ENCODE results near the gene SLC25A47.

SLC25A47 gene

DNA sequence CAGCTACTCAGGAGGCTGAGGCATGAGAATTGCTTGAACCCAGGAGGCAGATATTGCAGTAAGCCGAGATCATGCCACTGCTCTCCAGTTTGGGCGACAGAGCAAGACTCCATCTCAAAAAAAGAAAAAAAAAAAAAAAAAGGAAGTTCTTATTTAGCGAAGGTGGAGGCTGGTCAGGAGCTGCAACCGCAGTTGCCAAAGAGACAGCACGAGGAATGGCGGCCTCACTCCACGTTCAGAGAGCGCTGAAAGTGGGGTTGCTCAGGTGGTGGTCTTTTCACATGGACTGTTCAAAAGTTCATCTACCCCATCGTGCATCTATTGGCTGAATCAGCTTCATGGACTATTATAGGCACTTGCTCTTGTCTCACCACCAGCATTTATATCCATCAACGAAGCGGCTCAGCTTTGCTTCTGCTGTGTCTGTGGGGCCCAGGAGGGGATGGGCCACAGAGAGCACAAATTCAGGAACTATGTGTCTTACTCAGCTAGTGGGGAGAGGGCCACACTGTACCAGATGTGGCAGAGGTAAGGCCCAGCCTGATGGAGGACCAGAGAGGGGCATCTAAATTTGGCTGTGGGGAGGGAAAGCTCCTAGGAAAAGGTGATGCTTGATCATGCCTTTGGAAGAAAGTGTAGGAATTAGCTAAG is 27.3 kb downstream of the SLC25A47 start:
- DNase-seq, result no peak

- DNase-seq, result no peak
These were observed 27.8 kb downstream of the SLC25A47 start for GRCh38 chr14:100350986-100351385.

GRCh38 chr14:100358396-100358795 is 35.3 kb downstream of the SLC25A47 start:
- DNase-seq, result no peak

DNA sequence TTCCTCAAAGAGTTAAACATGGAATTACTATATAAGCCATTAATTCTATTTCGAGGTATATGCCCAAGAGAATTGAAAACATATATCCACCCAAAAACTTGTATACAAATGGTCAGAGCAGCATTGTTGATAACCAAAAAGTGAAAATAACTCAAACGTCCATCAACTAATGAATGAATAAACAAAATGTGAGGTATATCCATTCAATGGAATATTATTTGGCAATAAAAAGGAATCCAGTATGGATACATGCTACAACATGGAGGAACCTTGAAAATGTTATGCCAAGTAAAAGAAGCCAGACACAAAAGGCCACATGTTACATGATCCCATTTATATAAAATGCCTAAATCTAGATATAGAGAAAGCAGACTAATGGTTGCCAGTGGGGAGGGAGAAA is 36.0 kb downstream of the SLC25A47 start:
- no peak for DNase-seq

DNA sequence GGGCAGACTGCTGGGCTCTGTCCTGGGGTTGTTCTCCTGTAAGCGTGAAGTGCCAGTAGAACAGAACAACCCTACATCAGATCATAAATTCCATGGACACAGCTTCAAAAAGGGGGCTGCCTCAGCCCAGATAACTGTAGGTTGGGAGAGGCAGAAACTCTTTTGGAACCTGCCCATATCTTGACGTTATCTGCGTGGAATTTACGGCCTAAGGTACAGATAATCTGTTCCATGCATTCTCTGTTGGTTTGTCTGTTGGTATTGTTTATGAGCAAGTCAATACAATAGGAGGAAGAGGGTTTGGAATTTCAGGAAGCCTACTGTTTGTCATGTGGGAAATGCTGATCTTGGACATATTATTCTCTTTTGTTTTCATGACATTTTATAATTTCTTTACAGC is 36.7 kb downstream of the SLC25A47 start:
- no peak for DNase-seq

DNA sequence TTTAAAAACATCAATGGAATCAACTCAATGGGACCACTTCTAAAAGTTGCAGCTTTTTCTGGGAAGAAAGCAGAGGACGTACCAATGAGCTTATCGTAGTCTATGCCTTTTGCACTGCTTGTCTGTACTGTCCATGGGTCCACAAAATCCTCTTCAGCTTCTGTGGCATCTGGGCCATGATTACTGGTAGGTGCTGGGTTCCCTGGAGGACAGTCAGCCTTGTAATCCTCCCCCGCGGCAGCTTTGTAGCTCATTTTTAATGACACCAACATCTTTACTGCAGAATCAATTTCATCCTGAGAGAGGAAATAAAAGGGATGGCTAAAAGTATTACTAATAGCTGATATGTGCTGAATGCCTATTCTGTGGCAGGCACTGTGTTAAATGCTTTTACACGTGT is 38.5 kb downstream of the SLC25A47 start:
- DNase-seq, result peak; percentile 87

DNA sequence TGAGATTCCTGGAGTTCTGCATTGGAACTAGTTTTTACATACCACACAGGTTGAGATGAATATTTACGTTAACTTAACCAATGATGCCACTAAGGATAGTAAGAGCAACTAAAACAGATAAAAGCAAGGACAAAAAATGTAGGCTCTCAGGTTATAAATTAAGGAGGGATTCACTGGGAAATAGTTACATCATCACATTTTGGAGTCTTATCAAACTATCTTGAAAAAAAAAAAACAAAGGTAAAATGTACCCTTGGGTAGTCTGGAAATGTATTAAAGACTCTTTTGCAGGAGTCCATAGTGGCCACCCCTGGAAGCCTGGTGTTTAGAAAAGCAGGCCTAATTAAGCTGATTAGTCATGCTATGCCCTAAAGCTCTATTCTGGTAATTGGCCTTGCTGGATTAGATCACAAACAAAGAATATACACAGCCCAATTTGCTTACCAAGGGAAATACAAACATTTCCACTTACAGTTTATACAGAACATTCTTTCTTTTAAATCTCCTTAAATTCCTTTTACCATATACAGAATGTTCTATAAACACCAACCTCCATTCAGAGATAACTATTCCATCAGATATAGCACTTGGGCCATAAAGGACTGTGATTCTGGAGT is 39.3 kb downstream of the SLC25A47 start:
- peak; percentile 88 for DNase-seq

DNA sequence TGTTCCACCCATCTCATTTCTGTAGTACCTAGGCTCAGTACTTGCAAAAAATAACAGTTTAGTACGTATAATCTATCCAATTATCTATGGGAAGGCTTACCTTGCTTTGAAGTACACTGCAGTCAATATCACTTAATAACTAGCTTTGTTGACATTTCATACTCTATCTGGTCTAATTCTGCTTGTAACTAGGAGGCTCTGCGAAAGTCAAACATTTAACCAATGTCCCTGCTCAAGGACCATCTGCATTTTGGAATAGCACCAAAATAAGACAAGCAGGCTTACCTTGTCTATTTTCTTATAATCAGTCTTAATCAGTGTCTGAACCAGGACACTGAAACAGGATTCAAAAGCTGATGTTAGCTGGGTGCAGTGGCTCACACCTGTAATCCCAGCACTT is 39.9 kb downstream of the SLC25A47 start:
- peak; percentile 78 for DNase-seq

DNA sequence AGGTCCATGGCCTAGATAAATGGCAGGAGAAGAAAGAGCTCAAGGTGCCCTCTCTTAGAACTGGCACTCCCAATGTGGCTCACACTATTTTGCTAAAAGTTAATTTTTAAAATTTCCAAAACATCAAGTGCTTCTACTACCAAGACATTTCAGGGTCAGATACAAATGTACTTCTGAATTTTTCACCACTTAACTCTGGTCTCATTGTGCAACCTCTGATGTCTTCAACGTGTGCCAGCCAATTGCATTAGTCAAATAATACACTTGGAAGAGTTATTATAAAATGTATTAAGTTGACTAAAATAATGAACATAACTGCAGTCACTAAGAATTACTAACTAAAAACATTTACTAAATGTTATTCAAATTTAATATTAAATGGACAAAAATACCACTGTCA is 41.3 kb downstream of the SLC25A47 start:
- no peak for DNase-seq

DNA sequence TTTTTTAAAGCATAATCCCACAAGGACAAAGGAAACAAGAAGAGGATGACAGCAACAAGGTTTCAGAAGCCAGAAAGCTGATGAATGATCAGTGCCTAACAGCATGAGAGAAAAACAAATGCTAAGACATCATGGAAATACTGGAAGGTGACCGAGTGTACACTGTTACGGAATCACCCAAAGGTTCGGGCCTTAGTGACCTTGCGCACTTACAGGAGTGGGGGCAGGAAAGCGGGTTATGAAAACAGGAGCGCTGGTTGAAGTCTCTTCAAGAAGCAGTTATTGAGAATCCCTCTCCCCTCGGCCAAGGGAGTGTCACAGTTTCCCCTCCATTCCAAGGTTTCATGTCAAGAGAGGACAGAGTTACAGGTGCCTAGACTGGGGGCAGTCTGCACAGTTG is 42.6 kb downstream of the SLC25A47 start:
- DNase-seq, result no peak

DNA sequence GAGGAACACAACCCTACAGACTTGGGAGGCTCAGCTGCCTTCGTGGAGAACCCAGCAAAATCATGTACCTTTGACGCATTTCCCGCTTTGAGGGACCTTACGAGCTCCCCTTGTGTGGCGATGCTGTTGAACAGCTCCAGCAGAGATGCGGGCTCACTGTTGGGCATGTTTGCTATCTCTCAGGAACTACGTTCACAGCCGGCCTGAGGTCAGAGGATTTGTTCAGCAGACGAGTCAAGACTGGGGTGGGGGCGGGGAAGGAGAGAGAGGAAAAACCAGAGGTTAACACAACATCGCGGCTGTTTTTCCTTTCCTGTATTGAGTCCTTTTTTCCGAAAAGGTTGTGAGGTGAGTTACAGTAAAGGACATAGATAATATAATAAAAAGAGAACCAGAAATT is 45.9 kb downstream of the SLC25A47 start:
- no peak for DNase-seq

- no peak for DNase-seq
These were observed 46.9 kb downstream of the SLC25A47 start for GRCh38 chr14:100370003-100370402.

DNA sequence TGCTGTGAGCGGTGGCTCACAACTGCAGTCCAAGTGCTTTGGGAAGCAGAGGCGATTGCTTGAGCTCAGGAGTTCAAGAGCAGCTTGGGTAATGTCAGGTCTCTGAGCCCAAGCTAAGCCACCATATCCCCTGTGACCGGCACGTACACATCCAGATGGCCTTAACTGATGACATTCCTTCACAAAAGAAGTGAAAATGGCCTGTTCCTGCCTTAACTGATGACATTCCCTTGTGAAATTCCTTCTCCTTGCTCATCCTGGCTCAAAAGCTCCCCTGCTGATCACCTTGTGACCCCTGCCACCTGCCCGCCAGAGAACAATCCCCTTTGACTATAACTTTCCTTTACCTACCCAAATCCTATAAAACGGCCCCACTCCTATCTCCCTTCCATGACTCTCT is 48.6 kb downstream of the SLC25A47 start:
- DNase-seq, result no peak

DNA sequence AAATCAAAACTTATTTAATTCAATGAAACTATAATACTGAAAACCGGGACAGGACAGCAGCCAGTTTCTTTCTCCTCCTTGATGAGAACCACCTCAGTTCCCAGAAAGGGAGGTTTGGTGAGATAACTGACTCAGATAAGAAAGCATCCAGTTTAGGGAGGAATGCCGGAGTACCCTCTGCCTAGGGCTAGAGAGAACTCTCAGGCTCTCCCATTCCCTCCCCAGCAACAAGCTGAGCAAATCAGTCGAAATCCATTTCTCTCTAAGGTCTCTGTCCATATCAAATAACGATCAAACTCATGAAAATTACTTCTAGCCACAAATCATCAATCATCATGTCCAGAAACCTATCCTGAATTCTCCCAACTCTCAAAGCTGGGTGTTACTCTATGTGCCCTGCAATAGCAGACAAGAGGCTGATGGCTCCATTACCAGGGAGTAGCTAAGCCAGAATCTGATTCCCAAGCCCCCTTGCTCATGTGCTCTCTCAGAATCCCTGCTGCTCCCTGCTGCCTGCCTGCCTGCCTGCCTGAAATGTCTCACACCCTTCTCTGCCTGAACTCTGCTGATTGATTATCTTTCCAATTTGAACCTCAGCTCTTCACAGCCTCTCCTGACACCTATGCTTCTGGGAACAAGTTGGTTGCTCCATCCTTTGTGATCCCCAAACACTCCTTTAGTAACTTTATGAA is 49.4 kb downstream of the SLC25A47 start:
- no peak for DNase-seq

GRCh38 chr14:100374270-100374669 is 51.1 kb downstream of the SLC25A47 start:
- DNase-seq, result no peak

GRCh38 chr14:100374876-100375265 is 51.7 kb downstream of the SLC25A47 start:
- no peak for DNase-seq

DNA sequence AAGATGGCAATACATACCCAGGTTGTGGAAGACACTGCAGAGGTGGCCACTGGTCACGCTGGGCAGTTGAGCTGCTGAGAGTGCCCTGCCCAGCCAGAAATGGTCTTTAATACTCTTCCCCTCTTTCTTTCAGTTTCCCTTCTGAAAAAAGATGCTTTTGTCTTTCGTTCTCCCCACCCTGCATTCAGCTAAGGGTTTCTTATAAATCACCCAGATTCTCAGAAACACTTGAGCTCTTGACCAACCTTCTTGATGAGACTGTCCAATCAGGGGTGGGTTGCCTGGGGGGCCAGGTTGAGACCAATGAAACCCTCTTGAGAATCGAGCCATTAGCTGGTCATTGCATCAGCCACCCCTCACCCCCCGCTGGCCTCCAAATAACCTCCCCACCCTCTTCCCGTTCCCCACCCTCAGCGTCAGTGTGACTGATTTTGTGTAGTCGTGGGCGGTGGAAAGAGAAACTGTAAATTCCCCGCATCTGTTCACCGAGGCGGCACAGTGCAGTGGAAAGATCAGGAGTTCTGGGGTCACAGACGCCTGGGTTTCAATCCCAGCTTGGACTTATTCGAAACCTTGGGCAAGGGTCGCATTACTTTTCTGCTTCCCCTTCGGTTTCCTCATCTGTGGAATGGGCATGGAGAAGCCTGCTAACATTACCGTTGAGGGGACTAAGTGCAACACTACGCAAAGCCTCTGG is 52.3 kb downstream of the SLC25A47 start:
- peak; percentile 29 for DNase-seq

DNA sequence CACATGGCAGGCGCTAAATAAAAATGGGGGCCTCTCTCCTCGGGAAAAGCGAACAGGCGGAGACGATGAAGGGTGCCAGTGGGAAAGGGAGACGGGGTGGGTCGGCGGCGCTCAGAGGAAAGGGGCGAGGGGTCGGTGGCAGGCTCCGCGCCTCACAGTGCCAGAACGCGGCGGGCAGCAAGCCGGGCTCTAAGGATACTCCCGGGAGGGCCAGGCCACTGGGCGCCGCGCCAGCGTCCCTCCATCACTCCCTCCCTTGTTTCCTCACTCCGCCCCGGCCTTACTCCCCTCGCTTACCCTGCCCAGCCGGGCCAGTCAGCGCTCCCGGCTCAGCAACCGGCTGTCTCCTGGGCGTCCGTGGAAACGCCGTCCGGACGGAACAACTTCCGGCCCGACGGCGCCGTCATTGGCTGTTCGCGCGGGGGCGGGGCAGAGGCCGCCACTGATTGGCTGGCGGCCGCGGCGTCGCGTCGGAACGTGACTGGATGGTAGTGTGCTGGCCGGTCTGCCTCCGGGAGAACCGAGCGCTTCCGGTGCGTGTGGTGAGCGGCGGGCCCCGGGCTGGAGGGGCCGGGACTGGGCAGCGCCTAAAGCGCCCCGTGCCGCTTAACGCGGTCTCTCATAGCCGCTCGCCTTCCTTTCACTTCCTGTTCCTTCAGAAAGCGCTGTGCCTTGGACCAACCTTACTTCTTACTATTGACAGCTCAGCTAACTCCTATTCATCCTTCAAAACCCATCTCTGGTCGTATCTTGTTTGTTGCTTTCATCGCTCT is 53.0 kb downstream of the SLC25A47 start, which contains the start of gene WDR25:
Gene WDR25, plus strand, starts transcription at position 523 of the 773 bp plus-strand sequence.
- DNase-seq, result peak; percentile 95

- peak; percentile 58 for DNase-seq
These were observed 53.6 kb downstream of the SLC25A47 start for GRCh38 chr14:100376751-100377171.

Measured in NCI-H82 (cell line).